Osteoblast (primary cell): Measurements from ENCODE around the gene SURF2. TPM values are rescaled to one million over a fixed set of nuclear protein-coding genes. Genes with fewer than 3 reads are reported as not detected.

Source experiments
- DNase-seq: peaks from one replicate; pipeline ENCODE4 v3.0.0; 2011; ENCODE audit warnings: low spot score, mixed read lengths; ENCODE audit not compliant: insufficient read length; ENCODE audit errors: missing footprints
- H2AFZ ChIP-seq: 2 replicates; pipeline ENCODE4 v1.6.0; 2011; ENCODE audit warnings: mild to moderate bottlenecking, low read length
- H3K27ac ChIP-seq: 2 replicates; pipeline ENCODE4 v1.5.1; 2011; ENCODE audit warnings: mild to moderate bottlenecking, low read depth, low read length, moderate library complexity
- H3K27me3 ChIP-seq: 2 replicates; pipeline ENCODE4 v1.6.0; 2012; ENCODE audit warnings: mild to moderate bottlenecking, control low read depth, inconsistent platforms, low read length, moderate library complexity; ENCODE audit not compliant: insufficient read depth
- H3K36me3 ChIP-seq: 2 replicates; pipeline ENCODE4 v1.5.1; 2011; ENCODE audit warnings: mild to moderate bottlenecking, low read length, control low read depth, moderate library complexity; ENCODE audit not compliant: insufficient read depth
- H3K4me1 ChIP-seq: 2 replicates; pipeline ENCODE4 v1.5.1; 2011; ENCODE audit warnings: mild to moderate bottlenecking, low read length, control low read depth, moderate library complexity; ENCODE audit not compliant: insufficient read depth
- H3K4me2 ChIP-seq: 2 replicates; pipeline ENCODE4 v1.6.0; 2011; ENCODE audit warnings: mild to moderate bottlenecking, low read length; ENCODE audit not compliant: insufficient read depth
- H3K4me3 ChIP-seq: fragments of 200-600 bp; sonication (generic); 3 replicates; pipeline ENCODE4 v1.5.1; 2012; ENCODE audit warnings: mild to moderate bottlenecking, low read length, inconsistent platforms; ENCODE audit not compliant: insufficient read depth
- H3K79me2 ChIP-seq: 2 replicates; pipeline ENCODE4 v1.6.0; 2012; ENCODE audit warnings: mild to moderate bottlenecking, low read length, control low read depth, inconsistent platforms; ENCODE audit not compliant: insufficient read depth
- H3K9me3 ChIP-seq: 2 replicates; pipeline ENCODE4 v1.5.1; 2011; ENCODE audit warnings: low read depth, low read length, control low read depth
- H4K20me1 ChIP-seq: 2 replicates; pipeline ENCODE4 v1.6.0; 2012; ENCODE audit warnings: mild to moderate bottlenecking, low read length, control low read depth; ENCODE audit not compliant: insufficient read depth
- total RNA-seq: library from RNA; depleted of rRNA; stranded (reverse); fragments of >200 nt; gene quantifications from 2 replicates; pipeline ENCODE4 v1.2.3, GENCODE V29; 2012
- TF ChIP-seq, protein P1 (sequence below): IDR thresholded peaks from 2 replicates; pipeline ENCODE4 v1.5.1; 2011; ENCODE audit warnings: mild to moderate bottlenecking, low read depth, low read length, moderate library complexity; ENCODE audit errors: extremely low read depth

The SURF2 gene
- total RNA-seq, 1 donor, result 15.2 TPM

DNA sequence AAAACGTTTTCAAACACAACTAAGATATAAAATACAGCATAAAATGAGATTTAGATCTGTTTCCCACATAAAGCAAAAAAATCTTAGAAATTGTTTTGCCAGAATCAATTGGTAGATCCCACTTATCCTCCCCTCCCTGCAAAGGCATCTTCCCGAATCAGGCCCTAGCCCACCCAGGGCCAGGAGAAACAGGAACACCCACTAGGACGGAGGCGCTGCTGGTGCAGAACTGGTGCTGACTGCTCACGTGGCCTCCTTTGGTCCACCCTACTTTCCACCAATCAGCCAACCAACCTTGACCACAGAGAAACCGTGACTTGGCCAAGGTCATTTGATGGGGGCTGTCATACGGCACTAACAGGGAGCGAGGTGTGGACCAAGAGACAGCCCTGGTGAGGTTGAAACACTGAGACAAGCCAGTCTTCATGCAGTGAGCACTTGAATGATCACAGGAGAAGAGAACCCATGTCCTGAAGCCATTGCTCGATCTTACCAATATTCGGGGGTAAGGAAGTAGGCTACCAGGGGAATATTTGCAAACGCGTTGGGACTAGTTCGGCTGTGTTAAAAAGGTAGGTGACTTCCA, 5.2 kb downstream of the SURF2 start:
- Histone ChIP-seq H3K9me3 (no peaks in the 10 kb centered on the region), H3K27ac (no peak overlapping the region), H3K4me1 (peaks cover 9% of the 10 kb centered on the region), H2AFZ (no peak overlapping the region), H4K20me1 (peaks cover 67% of the 10 kb centered on the region), H3K36me3 (peaks cover 63% of the 10 kb centered on the region), H3K4me3 (no peak overlapping the region), H3K79me2 (peaks cover 90% of the 10 kb centered on the region), H3K4me2 (no peak overlapping the region), H3K27me3 (no peaks in the 10 kb centered on the region)
- DNase-seq, result peak; percentile 47
- TF ChIP-seq, protein P1, sequence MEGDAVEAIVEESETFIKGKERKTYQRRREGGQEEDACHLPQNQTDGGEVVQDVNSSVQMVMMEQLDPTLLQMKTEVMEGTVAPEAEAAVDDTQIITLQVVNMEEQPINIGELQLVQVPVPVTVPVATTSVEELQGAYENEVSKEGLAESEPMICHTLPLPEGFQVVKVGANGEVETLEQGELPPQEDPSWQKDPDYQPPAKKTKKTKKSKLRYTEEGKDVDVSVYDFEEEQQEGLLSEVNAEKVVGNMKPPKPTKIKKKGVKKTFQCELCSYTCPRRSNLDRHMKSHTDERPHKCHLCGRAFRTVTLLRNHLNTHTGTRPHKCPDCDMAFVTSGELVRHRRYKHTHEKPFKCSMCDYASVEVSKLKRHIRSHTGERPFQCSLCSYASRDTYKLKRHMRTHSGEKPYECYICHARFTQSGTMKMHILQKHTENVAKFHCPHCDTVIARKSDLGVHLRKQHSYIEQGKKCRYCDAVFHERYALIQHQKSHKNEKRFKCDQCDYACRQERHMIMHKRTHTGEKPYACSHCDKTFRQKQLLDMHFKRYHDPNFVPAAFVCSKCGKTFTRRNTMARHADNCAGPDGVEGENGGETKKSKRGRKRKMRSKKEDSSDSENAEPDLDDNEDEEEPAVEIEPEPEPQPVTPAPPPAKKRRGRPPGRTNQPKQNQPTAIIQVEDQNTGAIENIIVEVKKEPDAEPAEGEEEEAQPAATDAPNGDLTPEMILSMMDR, result no peak

DNA sequence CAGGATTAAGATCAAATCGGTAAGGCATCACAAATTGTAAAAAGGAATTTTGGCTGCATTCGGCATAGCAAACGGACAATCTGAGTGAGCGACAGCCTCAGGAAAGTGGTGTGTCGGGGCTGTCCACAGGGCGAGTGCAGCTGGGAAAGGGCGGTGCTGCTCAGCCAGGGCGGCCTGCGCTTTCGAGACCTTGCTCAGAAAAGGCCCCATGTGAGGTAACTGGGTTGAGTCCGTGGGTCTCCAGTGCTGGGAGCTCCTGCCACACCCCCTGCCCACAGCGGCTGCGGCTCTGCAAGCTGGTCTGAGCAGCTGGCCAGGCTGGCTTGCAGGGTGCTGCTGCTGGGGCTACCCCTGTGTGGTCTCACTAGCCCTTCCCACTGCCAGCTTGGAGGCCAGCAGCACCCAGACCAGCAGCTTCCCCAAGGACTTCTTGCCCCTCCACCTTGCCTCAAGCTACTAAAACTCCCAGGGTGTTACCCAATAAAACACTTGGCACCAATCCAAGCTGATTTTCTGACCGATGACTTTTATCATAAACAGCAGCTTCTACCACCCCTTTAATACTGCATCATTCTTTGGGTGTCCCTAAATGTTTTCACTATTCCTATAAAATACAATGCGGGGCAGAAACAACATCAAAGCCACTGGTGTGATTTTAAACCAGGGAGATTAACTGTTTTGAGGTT, 6.2 kb downstream of the SURF2 start:
- TF ChIP-seq, protein P1, result no peak
- peaks cover 73% of the 10 kb centered on the region for H4K20me1 ChIP-seq
- H2AFZ ChIP-seq, result no peak overlapping the region

DNA sequence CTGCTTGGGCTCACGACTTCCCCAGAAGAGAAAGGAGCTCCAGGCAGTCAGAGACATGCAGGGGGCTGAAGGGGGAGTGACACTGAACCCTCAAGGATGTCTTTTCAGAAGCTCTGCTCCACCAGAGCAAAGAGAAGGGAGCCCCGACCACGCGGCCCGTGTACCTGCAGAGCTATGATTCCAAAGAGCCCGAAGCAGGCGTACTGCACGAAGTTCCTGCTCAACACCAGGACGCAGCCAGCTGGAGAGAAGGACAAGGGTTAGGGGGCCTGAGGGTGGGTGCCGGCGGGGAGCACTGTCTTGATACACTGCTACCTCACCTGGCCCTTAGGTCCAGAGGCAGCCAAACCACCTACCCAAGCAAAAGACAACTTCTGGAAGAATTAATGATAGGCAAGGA, 10.1 kb downstream of the SURF2 start:
- peaks cover 79% of the 10 kb centered on the region for H3K36me3 ChIP-seq
- H3K4me1 ChIP-seq, result peaks cover 36% of the 10 kb centered on the region
- H3K4me3 ChIP-seq, result no peak overlapping the region
- H3K79me2 ChIP-seq, result peaks cover 98% of the 10 kb centered on the region
- TF ChIP-seq, protein P1, result no peak
- no peak overlapping the region for H3K27ac ChIP-seq
- peaks cover 89% of the 10 kb centered on the region for H4K20me1 ChIP-seq
- no peak overlapping the region for H3K4me2 ChIP-seq
- DNase-seq, result peak; percentile 14
- no peaks in the 10 kb centered on the region for H3K9me3 ChIP-seq
- H2AFZ ChIP-seq, result no peak overlapping the region
- H3K27me3 ChIP-seq, result no peaks in the 10 kb centered on the region

More for the DNA sequence above, 6.2 kb downstream of the SURF2 start:
- Histone ChIP-seq H3K36me3 (peaks cover 72% of the 10 kb centered on the region), H3K27me3 (no peaks in the 10 kb centered on the region), H3K27ac (no peak overlapping the region), H3K4me1 (peaks cover under 1% of the 10 kb centered on the region), H3K9me3 (no peaks in the 10 kb centered on the region), H3K79me2 (peaks cover 90% of the 10 kb centered on the region), H3K4me3 (no peak overlapping the region), H3K4me2 (no peak overlapping the region)
- no peak for DNase-seq

DNA sequence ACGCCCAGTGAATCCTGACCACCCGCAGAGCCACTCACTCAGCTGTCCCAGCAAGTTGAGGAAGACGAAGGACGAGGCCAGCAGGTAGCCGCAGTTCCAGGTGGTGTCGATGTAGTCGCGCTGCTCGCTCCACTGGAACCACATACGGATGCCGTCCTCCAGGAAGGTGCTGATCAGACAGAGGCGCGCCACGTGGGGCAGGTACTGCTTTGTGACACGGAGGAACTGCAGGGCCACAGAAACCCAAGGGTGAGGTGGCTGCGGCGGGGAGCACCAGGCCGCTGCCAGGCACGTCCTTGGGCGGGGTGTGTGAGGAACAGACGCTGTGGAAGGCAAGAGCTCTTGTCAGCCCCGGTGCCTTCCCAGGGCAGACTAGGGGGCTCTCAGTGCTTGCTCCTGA, 10.9 kb downstream of the SURF2 start:
- Histone ChIP-seq H3K36me3 (peaks cover 74% of the 10 kb centered on the region), H4K20me1 (peaks cover 91% of the 10 kb centered on the region), H3K4me1 (peaks cover 44% of the 10 kb centered on the region)

More for the DNA sequence above, 10.9 kb downstream of the SURF2 start:
- peak; percentile 15 for DNase-seq
- peaks cover 98% of the 10 kb centered on the region for H3K79me2 ChIP-seq
- H3K27ac ChIP-seq, result no peak overlapping the region
- TF ChIP-seq, protein P1, result no peak
- H3K9me3 ChIP-seq, result no peaks in the 10 kb centered on the region
- no peak overlapping the region for H3K4me2 ChIP-seq
- H3K4me3 ChIP-seq, result no peak overlapping the region
- no peaks in the 10 kb centered on the region for H3K27me3 ChIP-seq
- H2AFZ ChIP-seq, result no peak overlapping the region
